Stimulated activated CD4-positive, alpha-beta T cell treated with anti-CD3 and anti-CD28 coated beads, TNF-alpha, amount 100 ng/mL, for 24 hours (primary cell): ENCODE results near the gene UNCX.

Experiments
- DNase-seq, 3 experiments: peaks; one replicate each; pipeline ENCODE4 v3.0.0-alpha.2; 2020; ENCODE audit warnings: low read depth in 3 of 3

Gene UNCX

DNA sequence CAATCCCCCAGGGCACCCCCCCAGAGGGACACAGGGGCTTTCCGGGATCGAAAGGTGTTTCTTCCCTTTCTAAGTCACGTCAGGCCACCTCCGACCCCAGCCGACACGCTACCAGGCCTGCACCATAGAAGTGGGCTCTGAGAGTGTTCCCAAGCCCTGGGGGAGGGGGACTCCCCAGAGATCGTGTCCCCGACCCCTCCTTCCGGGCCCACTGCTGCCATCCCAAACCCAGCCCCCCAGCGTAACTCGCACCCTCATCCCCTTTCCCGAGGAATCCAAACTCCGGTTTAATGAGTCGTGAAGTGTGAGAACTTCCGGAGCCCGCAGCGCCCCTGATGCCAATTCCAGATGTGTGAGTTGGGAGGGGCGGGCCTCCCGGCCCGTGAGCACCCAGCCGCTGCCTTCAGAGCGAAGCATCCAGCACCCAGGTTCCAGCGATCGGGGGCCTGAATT, 11.3 kb downstream of the UNCX start:
- DNase-seq = no peak

DNA sequence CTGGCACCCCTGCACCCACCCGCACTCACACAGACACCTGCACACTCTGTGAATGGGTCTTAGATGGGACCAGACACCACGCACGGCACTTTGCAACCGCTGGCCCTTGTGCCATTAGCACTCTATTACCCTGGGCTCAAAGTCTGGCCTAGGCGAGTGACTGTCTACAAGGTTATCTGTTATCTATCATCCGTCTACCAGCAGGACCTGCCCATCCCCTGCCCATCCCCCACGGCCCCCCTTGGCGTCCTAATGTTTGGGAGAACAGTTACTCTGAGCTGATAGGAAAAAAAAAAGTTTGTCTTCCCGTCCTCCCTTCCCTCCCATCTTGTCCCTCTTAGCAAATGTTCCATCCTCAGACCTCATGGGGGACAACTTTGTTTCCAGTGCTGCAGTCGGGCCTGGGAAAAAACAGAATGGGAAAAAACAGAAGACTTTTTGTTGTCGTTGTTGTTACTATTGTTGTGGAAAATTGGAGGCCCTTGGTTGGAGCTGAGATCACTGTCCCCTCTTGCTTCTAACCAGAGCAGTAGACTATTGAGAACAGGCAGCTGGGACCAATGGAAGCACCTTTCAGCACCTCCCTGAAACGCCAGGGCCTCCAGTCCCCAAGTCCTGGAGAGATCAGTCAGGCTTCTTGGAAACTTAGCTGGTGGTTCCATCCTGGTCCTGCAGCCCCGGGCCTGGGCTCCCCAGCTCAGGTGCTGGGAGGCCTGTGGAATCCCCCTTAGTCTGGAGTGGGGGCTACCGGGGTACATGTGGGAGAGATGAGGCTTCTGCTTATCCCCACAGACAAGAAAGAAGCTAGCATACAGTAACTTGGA, 12.2 kb downstream of the UNCX start:
- no peak for DNase-seq

DNA sequence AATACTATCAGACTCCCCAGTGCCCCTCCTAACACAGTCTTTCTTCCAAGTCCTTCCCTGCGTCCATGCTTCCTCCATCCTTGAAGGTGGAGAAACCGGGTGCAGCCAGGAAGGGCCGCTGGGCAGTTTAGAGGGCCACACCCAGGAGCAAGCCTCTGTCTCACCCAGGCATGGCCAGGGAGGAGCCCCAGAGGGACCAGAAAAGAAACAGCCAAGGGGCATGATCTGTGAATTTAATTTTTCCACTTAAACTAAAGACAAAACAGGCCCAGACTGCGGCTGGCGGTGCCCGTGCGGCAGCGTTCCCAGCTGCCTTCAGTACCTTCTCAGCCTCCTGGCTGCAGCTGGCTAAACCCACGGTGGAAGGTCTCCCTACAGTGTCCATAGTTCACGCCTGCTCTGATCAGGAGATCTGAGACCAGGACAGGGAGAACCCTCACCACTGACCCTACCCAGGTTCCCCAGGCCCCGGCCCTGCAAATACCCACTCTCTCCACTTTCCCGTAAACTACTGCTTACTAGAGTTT, 12.9 kb downstream of the UNCX start:
- DNase-seq = no peak

DNA sequence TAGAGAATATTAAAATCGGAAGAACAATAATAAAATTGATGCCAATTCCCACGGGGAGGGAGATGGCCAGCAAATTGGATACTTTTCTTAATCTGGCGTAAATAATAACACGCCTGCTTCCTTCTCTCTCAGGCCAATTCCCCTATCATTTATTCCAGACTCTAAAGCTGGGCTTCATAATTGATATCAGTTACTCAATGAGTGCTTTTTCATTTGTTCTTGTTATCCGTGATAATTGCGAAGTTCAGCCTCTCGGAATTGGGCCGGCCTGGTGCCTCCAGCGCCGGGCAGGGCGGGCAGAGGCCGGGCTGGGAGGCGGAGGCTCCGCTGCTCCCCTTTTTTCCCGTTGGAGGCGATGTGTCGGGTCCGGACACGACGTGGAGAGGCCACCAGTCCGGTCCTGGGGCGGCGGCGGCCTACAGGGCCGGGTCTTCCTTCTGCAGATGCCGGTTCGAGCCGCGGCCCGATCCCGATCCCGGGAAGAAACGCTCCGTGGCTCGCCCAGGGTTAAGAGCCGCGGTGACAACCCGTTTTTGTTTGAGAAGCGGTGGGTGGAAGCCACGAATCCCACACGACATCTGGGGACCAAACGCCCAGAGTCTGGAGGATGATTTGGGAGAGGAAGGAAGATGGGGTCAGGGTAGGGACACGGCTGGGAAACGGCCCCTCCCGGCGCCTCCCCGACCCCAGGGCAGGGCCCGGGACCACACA, 13.6 kb downstream of the UNCX start:
- DNase-seq = no peak

DNA sequence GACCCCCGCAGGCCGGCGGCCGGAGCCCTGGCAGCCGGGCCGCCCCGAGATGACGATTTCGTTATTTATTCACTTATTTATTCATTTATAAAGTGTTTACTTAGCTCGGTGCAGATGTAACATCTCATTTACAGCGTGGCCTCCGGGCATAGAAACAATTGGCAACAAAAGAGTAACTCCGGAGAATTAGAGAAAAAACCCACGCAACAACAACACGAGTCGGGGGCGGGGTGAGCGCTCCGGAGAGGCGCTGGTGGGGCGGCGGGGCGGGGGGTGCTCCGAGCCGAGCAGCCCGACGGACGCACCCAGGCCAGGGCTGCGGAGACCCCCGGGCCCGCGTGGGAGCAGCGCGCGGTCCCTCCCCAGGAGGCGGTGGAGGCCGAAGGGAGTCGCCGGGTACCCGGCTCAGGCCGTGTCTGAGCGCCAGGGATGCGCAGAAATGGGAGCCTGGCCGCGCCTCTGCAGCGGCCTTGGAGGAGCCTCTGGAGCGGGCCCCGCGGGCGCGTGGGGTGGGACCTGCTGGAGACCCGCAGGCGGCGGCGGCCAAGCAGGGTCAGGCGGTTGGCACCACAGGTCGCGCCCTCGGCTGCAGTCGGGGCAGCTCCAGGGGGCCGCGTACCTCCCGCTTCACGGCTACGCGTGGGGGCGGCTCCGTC, 14.3 kb downstream of the UNCX start:
- no peak for DNase-seq

DNA sequence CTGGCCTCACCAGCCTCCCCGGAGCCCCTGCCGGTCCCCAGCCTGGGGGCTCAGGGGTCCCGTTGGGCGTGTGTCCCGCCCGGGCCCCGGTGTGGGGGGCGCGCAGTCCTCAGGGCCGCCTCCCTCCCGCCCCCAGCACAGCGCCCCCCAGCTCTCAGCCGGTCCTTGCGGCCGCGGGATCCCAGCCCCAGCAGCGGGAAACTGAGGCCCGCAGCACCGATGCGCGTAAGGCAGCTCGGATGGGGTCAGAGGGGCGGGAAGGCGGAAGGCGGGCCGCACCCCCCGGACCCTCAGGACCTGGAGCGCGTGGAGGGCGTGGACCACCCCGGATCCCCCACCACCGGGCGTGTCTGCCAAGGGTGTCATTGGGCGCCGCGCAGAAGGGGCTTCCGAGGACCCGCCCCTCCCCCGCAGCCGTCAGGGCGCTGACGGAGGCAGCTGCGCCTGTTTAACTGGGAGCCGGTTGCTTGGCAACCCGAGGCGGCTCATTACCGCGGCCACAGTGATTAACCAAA, 14.9 kb downstream of the UNCX start:
- no peak for DNase-seq

DNA sequence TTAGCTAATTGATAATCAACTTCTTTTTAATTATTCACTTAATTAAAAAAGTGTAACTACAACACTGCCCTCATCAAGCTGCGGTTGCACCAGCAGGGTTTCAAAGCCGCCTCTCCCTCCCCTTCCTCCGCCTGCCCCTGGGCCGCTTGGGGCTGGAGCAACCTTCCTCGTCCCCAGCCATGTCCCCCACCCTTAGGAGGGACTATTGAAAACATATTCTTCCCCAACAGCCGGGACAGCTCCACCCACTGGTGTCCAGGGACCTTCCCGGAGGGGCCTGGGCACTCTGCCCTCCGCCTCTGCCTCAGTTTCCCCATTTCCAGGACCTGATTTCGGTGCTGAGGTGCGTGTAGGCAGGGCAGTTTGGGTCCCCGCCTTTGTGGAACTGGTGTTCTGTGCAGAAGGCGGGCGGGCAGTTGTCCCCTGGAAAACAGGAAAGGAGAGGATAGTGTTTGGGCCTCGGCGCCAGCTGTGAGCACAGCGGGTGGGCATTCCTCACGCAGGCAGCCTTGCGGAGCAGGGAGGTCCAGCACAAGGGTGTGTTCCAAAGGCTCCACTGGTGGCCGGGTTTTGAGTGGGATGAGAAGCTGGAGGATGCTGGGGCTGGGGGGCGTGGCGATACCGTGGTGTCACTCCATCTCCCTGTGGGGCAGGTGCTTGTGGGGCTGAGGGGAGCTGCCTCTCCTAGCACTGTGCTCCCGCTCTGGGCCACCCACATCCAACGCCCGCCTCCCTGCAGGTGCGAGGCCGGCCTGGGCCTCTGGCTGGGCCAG, 15.7 kb downstream of the UNCX start:
- DNase-seq = no peak

DNA sequence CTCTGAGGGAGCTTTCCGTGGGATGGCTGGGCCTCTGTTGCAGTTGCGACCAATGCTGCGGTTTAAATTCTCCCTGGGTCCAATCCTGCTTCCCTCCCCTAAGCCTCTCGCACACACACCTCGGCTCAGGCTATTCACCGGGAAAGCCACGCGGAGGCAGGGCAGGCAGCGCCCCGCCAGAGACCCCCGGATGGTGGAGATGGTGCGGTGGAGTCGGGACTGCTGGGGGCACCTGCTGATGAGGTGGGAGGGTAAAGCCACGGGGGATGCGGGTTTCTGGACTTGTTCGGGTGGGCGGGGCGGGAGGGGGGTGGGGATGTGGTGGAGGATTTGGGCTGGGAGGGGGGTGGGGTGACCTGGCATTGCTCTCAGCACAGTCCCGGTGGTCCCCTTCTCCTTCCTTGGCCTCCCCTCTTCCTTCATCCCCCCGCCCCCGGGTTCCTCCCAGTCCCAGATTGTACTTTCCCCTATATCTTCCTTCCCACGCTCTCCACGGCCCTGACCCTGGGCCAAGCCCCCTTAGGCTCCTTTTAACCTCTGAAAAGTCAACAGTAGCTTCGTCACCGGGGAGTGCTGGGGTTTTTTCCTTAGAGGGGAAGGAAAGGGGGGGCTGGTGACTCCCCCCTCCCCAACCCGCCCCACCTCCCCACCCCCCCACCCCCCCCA, 16.4 kb downstream of the UNCX start:
- DNase-seq = no peak

DNA sequence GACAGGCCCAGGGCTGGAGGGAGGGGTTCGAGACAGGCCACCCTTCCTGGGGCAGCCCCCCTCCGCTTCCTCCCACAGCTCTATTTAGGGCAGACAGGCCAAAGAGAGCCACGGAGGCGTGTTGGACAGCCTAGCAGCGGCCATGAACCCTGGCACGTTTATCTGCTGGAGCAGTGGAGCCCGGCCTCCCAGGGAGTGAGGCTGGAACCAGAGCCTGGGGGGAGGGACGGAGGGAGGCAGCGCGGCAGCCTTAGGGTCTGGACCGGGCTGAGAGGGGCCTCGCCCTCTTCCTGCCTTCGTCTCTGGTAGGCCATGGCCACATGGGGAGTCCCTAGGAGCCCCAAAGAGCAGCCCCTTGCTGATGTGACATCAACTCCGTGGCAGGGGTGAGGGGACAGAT, 17.1 kb downstream of the UNCX start:
- no peak for DNase-seq

DNA sequence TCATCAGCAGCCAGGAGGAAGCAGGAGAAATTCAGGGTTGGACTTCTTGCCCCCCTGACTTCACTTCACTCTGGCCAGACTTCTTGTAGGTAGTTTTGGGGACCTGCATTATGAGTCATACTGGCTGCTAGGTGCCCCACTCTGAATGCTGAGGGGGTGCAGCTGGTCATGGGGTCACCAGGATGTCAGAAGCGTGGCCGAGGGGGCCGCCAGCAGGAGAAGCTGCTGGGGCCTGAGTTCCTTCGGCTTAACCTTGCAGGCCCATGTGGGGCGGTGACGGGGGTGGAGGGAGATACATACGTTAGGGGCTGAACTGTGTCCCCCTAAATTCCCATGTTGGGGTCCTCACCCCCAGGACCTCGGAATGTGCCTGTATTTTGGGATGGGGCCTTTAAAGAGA, 18.2 kb downstream of the UNCX start:
- DNase-seq = no peak

DNA sequence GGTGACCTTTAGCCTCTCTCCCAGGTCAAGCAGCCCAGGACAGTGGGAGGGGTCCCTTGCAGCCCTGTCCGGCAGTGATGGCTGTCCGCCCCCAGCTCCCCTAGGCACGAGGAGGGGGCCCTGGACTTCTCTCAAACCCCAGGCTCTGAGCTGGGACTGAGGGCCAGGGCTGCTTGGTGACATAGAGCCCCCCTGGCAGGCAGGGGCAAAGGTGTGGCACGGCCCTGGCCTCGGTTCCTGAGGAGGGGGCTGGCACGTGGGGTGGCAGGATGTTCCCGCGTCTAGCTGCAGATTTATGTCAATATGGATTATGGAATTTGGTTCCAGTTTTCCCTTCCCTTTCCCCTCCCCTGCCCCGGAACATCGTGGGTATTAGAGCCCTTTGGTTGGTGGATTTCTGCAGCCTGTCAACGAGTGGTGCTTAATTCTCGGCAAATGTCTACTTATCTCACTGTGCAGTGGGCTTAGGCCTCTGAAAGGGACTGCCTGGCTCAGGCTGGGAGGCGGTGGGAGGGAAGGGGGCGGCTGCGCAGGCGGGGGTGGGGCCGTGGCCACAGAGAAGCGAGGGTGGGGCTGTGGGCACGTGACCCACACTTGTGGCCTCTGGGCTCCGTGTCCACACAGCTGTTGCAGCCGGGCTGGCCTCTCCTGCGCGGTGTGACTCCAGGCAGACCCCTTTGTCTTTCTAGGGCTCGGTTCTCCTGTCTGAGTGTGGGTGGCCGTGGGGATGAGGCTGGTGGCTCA, 19.3 kb downstream of the UNCX start:
- no peak for DNase-seq

DNA sequence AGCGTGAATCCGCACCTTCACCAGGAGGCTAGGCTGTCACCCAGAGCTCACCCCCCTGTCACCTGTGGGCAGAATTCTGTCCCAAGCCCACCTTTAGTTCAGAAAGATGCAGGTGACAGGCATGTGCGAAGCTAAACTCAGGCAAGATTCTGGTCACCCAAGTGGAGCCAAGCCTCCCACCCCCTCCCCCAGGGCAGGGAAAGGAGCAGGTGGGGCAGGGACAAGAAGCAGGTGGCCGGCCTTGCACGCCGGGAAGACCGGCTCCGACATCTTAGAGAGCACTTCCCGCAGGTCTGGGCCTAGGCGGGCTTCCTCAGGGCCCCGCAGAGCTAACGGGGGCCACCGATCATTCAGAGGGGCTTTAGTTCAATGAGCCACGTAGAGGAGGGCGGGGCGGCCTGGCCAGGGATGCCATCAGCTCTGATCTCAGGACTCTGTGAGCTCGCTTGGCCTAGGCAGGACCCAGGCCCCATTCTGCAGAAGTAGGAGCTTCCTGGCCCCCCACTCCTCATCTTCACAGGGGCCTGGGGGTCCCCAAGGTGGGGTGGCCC, 19.9 kb downstream of the UNCX start:
- no peak for DNase-seq

DNA sequence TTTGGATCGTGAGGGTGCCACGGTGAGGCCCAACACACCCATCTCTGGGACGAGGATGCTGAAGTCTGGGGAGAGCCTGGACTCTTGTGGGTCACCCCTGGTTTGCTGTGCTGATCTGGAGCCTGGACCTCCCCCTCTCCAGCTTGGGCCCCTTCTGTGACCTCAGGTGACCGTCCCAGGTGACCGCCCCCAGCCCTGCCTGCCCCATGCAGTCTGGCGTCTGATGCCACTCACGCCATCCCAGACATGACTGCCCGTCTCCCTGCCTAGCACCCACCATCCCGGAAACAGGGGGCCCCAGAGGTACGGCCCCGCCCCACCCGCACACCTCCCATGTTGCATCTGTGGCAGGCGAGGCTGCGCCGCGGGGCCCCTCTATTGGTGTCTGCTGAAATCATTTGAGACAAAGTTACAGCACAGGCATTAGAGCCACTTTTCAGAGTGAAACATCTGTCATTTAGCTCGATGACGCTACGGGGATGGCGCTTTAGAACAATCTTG, 21.1 kb downstream of the UNCX start:
- no peak for DNase-seq

DNA sequence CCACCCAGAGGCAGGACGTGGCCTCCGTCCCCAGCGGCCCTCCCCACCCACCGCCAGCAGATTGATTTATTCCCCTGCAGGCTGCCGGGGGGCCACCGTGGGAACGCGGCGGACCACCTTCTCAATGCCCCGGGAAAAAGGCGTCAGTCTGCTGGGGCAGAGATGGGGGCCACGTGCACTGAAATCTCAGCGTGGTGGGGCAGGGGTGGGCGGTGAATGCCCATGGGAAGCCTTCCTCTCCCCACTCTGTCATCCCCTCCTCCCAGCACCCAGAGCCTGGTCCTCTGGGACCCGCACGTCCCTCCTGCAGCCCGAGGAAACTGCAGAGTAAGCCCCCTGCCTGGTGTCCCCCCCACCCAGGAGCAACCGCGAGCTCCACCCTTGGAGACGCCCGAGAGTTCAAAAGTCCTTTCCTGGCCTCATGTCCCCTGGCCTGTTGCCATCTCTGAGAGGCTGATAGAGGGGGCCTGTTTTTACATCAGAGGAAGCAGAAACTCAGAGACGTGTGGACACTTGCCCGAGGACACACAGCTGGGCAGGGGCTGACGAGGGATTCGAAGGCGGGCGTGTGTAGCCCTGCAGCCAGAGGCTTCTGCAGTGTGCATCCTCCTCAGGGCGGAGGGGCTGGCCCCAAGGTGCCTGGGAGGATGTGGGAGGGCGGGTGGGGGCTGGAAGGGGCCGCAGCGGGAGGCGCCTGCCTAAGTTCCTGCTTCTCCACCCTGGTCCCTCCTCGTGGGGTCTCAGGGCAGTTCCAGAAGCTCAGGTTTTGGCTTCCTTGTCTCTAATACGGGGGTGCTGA, 21.8 kb downstream of the UNCX start:
- no peak for DNase-seq

DNA sequence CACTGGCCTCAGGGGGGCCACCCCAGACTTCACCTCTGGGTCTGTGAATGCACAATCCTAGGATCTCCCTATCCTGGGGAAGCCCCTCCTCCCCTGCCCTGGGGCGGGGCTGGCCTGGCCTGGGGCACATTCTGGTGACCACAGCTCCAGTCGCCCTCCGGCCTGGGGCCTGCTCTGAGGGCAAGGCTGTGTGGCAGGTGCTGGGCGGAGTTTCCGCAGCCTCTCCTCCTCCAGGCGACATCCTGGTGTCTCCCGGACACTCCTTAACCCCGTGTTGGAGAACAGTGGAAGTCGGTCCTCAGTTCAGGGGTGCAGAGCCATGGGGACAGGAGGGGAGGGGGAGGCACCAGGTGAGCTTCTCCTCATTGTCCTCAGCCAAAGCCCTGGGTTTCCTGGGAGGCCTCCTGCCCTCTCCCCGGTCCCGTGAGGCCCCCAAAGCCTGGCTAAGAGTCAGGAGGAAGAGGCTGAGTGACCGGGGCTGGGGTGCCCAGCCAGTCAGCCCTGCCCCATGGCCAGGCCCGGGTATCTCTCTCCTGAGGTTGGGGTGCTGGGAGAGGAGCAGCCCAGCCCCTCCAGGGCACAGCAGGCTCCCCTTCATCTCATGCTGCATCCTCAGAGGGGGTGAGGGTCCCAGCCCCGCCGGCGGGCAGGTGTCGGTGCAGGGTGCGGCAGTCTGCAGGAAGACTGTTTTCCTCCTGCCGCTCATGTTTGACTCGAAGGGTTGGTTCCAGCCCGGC, 22.6 kb downstream of the UNCX start:
- DNase-seq = no peak

DNA sequence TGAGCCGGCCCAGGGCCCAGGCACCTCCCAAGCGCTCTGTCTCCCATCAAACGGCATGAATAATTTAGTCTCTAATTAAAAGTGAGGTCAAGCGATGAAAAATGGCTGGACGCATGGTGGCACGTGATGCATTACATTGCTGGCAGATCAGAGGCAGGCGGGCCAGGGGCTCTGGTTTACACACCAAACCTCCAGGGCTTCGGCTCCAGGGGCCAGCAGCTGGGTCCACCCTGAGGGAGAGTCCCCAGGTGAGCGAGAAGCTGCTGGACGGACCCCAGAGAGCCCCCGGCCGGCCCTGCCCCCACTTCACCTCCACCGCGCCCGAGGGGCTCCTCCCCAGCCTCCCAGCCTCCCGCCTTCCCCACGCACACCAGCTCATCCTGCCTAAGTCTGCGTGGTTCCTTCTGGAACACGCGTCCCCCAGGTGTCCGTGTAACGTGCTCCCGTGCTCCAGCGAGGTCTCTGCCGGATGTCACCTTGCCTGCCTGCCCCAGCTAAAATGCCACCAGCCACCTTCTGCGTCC, 23.2 kb downstream of the UNCX start:
- DNase-seq = no peak

DNA sequence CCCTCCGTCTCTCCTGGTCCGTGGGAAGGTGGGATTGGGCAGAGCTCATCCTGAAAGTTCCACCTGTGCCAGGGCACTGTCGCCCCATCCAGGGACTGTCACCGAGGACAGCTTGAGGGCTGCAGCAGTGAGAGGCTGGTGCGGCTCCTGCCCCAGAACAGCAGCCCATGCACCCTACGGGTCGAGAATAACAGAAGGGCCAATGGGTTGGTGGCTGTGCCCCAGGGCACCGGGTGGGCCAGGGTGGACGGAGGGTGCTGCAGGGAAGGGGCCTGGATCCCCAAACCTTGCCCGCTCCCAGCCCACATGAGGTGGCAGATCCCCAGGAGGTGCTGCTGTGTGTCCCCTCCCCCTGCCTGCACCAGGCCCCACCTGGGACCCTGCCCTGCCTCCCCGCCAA, 23.9 kb downstream of the UNCX start:
- DNase-seq = no peak

DNA sequence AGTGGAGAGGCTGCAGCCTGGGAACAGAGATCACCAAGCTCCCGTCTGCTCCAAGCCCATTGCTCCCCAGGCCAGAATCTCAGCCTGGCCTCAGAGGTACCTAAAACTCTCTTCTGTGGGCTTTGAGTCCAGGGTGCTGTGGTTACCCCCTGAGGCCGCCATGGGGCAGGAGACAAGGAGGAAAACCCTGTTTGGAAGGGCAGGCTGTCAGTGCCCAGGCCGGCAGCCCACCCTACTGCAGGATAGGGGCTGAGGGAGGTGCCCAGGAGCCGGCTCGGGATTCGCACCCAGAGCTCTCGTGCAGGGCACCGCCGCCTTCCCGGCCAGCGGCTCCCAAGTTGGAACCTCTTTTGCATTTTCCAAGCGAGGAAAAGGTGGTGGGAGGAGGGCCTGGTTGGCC, 24.5 kb downstream of the UNCX start:
- no peak for DNase-seq
